GM19463 (cell line): ENCODE results near the gene KRTAP5-10.
"Not testable (repeated sequence)": the region's sequence is repeated elsewhere in the genome, so short reads cannot be mapped to it uniquely, and the experiment has no call there.

Source experiments
- ATAC-seq: cut with Tn5 transposase; IDR thresholded peaks from one replicate; pipeline ENCODE4 v1.9.1; 2021; ENCODE audit warnings: mild to moderate bottlenecking, moderate library complexity; ENCODE audit not compliant: unreplicated experiment

The KRTAP5-10 gene

GRCh38 chr11:71565263-71565662 lies at the start of gene KRTAP5-10:
Gene KRTAP5-10 (plus strand): TSS chr11:71565563. CDS start chr11:71565588, 25 bp downstream.
- ATAC-seq = no peak

GRCh38 chr11:71518506-71519471 lies 46.6 kb upstream of the KRTAP5-10 start:
- ATAC-seq = no peak

- ATAC-seq = no peak
Measured at GRCh38 chr11:71519546-71519945, 45.8 kb upstream of the KRTAP5-10 start.

GRCh38 chr11:71525188-71525937 lies 40.0 kb upstream of the KRTAP5-10 start:
- no peak for ATAC-seq

GRCh38 chr11:71525938-71526495 lies 39.3 kb upstream of the KRTAP5-10 start:
- no peak for ATAC-seq

- ATAC-seq = not testable (repeated sequence)
Measured at GRCh38 chr11:71526796-71527575, 38.4 kb upstream of the KRTAP5-10 start, which contains the start of gene KRTAP5-7. Gene KRTAP5-7 (plus strand): TSS chr11:71527267. CDS start chr11:71527301, 34 bp downstream.

GRCh38 chr11:71527576-71528210 lies 37.7 kb upstream of the KRTAP5-10 start:
- no peak for ATAC-seq

GRCh38 chr11:71530602-71531001 lies 34.8 kb upstream of the KRTAP5-10 start:
- ATAC-seq = no peak

GRCh38 chr11:71532036-71532610 lies 33.2 kb upstream of the KRTAP5-10 start:
- ATAC-seq = no peak

- not testable (repeated sequence) for ATAC-seq
Measured at GRCh38 chr11:71534711-71535608, 30.4 kb upstream of the KRTAP5-10 start.

- no peak for ATAC-seq
Measured at GRCh38 chr11:71535825-71536224, 29.5 kb upstream of the KRTAP5-10 start.

- no peak for ATAC-seq
Measured at GRCh38 chr11:71537537-71537936, 27.8 kb upstream of the KRTAP5-10 start.

GRCh38 chr11:71537977-71538665 lies 27.2 kb upstream of the KRTAP5-10 start, which contains the start of gene KRTAP5-8:
Gene KRTAP5-8 (plus strand): TSS chr11:71538025. CDS start chr11:71538056, 31 bp downstream.
- not testable (repeated sequence) for ATAC-seq

GRCh38 chr11:71538666-71538990 lies 26.7 kb upstream of the KRTAP5-10 start:
- ATAC-seq = no peak

- ATAC-seq = no peak
Measured at GRCh38 chr11:71539017-71539416, 26.3 kb upstream of the KRTAP5-10 start.

- not testable (repeated sequence) for ATAC-seq
Measured at GRCh38 chr11:71539971-71540370, 25.4 kb upstream of the KRTAP5-10 start.

GRCh38 chr11:71540521-71541304 lies 24.6 kb upstream of the KRTAP5-10 start:
- not testable (repeated sequence) for ATAC-seq
